K562 (cell line): Measurements from ENCODE around the gene DOCK7. TPM values are rescaled to one million over a fixed set of nuclear protein-coding genes. Genes with fewer than 3 reads are reported as not detected.
A peak's percentile ranks its signal among the peaks of the same experiment; 100 is the strongest.

Source experiments
- ARID1B ChIP-seq: fragments of 450-650 bp; IDR thresholded peaks from 2 replicates; pipeline ENCODE4 v1.6.1; 2016; ENCODE audit warnings: antibody characterized with exemption, mild to moderate bottlenecking, inconsistent platforms
- CBFA2T2 ChIP-seq: fragments of 450-650 bp; conservative IDR thresholded peaks from 2 replicates; pipeline ENCODE4 v1.6.1; 2017; ENCODE audit warnings: mild to moderate bottlenecking
- CBFA2T3 ChIP-seq: fragments of 450-650 bp; IDR thresholded peaks from 2 replicates; pipeline ENCODE4 v1.6.1; 2017
- CREM ChIP-seq: IDR thresholded peaks from 2 replicates; pipeline ENCODE4 v1.6.1; 2014; ENCODE audit warnings: antibody characterized with exemption, low read depth
- ETS2 ChIP-seq: IDR thresholded peaks from 2 replicates; pipeline ENCODE4 v1.6.1; 2016; ENCODE audit warnings: borderline replicate concordance, missing genetic modification characterization, mild to moderate bottlenecking, moderate library complexity, missing compliant biosample characterization; ENCODE audit not compliant: poor library complexity, severe bottlenecking
- ETV6 ChIP-seq, 3 experiments: fragments of 150-350 bp in 1 of 3; sonication (generic) in 1 of 3; formaldehyde crosslinking in 1 of 3; IDR thresholded peaks; 2 replicates each; pipeline versions ENCODE4 v1.6.1 to v1.8.0; 2014 to 2022; ENCODE audit warnings: borderline replicate concordance in 2 of 3, low read depth in 2 of 3, antibody characterized with exemption in 1 of 3, low read length in 1 of 3, mild to moderate bottlenecking in 1 of 3, missing genetic modification reagents in 1 of 3
- KAT2B ChIP-seq: IDR thresholded peaks from one replicate; pipeline ENCODE4 v1.6.1; 2012; ENCODE audit warnings: low read depth, mild to moderate bottlenecking, control low read depth, inconsistent platforms, low read length, moderate library complexity
- LCOR ChIP-seq: sonication (generic); formaldehyde crosslinking; IDR thresholded peaks from 2 replicates; pipeline ENCODE4 v1.8.0; 2022; ENCODE audit warnings: mild to moderate bottlenecking, missing genetic modification reagents
- MXI1 ChIP-seq: IDR thresholded peaks from 2 replicates; pipeline ENCODE4 v1.6.1; 2011; ENCODE audit warnings: low read depth, mild to moderate bottlenecking, improper control_type of control experiment, low read length
- NKRF ChIP-seq: fragments of 450-650 bp; IDR thresholded peaks from 2 replicates; pipeline ENCODE4 v1.6.1; 2016; ENCODE audit warnings: borderline replicate concordance
- POLR3A ChIP-seq: IDR thresholded peaks from 2 replicates; pipeline ENCODE4 v1.6.1; 2011; ENCODE audit warnings: borderline replicate concordance, mild to moderate bottlenecking, moderate library complexity; ENCODE audit not compliant: insufficient read length, insufficient read depth; ENCODE audit errors: extremely low read depth
- SIN3B ChIP-seq: fragments of 450-650 bp; IDR thresholded peaks from 2 replicates; pipeline ENCODE4 v1.6.1; 2017; ENCODE audit warnings: low read depth, mild to moderate bottlenecking, moderate library complexity
- SMARCA4 ChIP-seq: fragments of 450-650 bp; IDR thresholded peaks from 2 replicates; pipeline ENCODE4 v1.6.1; 2016
- SMARCE1 ChIP-seq: fragments of 450-650 bp; IDR thresholded peaks from 2 replicates; pipeline ENCODE4 v1.7.1; 2016; ENCODE audit warnings: mild to moderate bottlenecking
- ZNF174 ChIP-seq: fragments of 250-450 bp; sonication (Bioruptor Pico); IDR thresholded peaks from 2 replicates; pipeline ENCODE4 v1.4.0; 2020; ENCODE audit warnings: mild to moderate bottlenecking
- ZNF518B ChIP-seq: fragments of 250-450 bp; sonication (Bioruptor Pico); IDR thresholded peaks from 2 replicates; pipeline ENCODE4 v1.5.0; 2021; ENCODE audit warnings: mild to moderate bottlenecking, moderate library complexity
- polyA plus RNA-seq, 8 experiments: library from polyadenylated mRNA; depleted of rRNA in 4 of 8; stranded (reverse) in 5 of 8; unstranded in 3 of 8; fragments of >200 nt; fragmentation: Nextera tagmentation in 2 of 8; fragmentation: Illumina TruSeq in 1 of 8; extraction: Ambion mirVana in 2 of 8; extraction: Trizol in 1 of 8; gene quantifications; 2 replicates each; pipeline versions ENCODE4 v1.2.1 to v1.2.3, GENCODE V29; 2011 to 2014; ENCODE audit warnings: inconsistent platforms in 1 of 8, missing spikeins in 1 of 8
- total RNA-seq, 7 experiments: library from RNA; depleted of rRNA in 6 of 7; stranded (reverse); fragments of >200 nt in 6 of 7; fragmentation: Illumina TruSeq in 2 of 7; extraction: Trizol in 2 of 7; gene quantifications; 2 replicates each; pipeline versions ENCODE4 v1.2.1 to v1.2.3, GENCODE V29; 2011 to 2021; ENCODE audit warnings: low replicate concordance in 1 of 7
- TF ChIP-seq, protein P1 (sequence below): fragments of 200-800 bp; sonication (Bioruptor generic); IDR thresholded peaks from 2 replicates; pipeline ENCODE4 v1.6.1; 2017; ENCODE audit warnings: missing genetic modification characterization, missing compliant biosample characterization
- TF ChIP-seq, protein P2 (sequence below): sonication (generic); formaldehyde crosslinking; IDR thresholded peaks from 2 replicates; pipeline ENCODE4 v1.8.1; 2023; ENCODE audit warnings: mild to moderate bottlenecking, missing genetic modification reagents

DOCK7 gene
- total and polyA plus RNA-seq, 9 of the 15 experiments (the other 6 are each of a cell fraction or from before 2014, with no cell fraction given) = 4.9 to 35.1 (median 12.6) TPM

DNA sequence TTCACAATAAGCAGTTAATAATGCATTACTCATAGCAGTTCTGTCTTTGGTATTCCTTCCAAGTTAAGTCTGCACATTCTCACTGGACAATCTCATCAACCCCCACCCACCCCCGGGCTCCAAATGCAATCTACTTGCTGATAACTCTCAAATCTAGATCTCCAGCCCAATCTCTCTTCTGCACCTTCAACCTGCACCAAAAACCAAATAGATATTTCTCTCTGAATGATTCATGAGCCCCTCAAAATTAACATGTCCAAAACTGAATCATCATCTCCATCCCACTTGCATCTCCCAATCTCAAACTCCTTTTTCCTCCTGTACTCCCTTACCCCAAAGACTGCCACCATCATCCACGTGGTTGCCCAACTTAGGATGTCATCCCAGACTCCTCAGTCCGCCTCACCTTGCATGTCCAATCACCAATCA lies 2.7 kb downstream of the DOCK7 start (continued):
- TF ChIP-seq ETV6 (IDR thresholded peaks at IDR 0.05; ENCODE audit: borderline replicate concordance in 1 of 2, low read depth in 2 of 2, low read length in 1 of 2) (no peak), ETV6 (CRISPR knock-in tag; IDR thresholded peaks at IDR 0.05; ENCODE audit: borderline replicate concordance) (no peak), ARID1B (peak; percentile 78), CBFA2T3 (peak; percentile 79), CREM (no peak), NKRF (peak; percentile 38; the same call in 1 of the 2 replicates), KAT2B (no peak), POLR3A (no peak), SMARCE1 (peak; percentile 42; the same call in 1 of the 2 replicates), SMARCA4 (0 out of 2 replicates have a peak, but pooled peaks have one; percentile 37), ETS2 (tag) (no peak), ZNF174 (no peak), MXI1 (no peak), ZNF518B (no peak), LCOR (CRISPR knock-in tag) (0 out of 2 replicates have a peak, but pooled peaks have one; percentile 22), SIN3B (no peak), CBFA2T2 (peak; percentile 58)
- TF ChIP-seq, protein P1, sequence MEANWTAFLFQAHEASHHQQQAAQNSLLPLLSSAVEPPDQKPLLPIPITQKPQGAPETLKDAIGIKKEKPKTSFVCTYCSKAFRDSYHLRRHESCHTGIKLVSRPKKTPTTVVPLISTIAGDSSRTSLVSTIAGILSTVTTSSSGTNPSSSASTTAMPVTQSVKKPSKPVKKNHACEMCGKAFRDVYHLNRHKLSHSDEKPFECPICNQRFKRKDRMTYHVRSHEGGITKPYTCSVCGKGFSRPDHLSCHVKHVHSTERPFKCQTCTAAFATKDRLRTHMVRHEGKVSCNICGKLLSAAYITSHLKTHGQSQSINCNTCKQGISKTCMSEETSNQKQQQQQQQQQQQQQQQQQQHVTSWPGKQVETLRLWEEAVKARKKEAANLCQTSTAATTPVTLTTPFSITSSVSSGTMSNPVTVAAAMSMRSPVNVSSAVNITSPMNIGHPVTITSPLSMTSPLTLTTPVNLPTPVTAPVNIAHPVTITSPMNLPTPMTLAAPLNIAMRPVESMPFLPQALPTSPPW (CRISPR knock-in tag) = peak; percentile 21; the same call in 1 of the 2 replicates
- TF ChIP-seq, protein P2, sequence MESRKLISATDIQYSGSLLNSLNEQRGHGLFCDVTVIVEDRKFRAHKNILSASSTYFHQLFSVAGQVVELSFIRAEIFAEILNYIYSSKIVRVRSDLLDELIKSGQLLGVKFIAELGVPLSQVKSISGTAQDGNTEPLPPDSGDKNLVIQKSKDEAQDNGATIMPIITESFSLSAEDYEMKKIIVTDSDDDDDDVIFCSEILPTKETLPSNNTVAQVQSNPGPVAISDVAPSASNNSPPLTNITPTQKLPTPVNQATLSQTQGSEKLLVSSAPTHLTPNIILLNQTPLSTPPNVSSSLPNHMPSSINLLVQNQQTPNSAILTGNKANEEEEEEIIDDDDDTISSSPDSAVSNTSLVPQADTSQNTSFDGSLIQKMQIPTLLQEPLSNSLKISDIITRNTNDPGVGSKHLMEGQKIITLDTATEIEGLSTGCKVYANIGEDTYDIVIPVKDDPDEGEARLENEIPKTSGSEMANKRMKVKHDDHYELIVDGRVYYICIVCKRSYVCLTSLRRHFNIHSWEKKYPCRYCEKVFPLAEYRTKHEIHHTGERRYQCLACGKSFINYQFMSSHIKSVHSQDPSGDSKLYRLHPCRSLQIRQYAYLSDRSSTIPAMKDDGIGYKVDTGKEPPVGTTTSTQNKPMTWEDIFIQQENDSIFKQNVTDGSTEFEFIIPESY (CRISPR knock-in tag) = no peak
